Embryonic facial prominence (tissue), 1 donor: ENCODE measurements around the gene NFIA.

ENCODE experiments used
- DNase-seq: peaks from one replicate; pipeline ENCODE4 v3.0.0-alpha.2; 2016; ENCODE audit errors: extremely low spot score

NFIA gene

DNA sequence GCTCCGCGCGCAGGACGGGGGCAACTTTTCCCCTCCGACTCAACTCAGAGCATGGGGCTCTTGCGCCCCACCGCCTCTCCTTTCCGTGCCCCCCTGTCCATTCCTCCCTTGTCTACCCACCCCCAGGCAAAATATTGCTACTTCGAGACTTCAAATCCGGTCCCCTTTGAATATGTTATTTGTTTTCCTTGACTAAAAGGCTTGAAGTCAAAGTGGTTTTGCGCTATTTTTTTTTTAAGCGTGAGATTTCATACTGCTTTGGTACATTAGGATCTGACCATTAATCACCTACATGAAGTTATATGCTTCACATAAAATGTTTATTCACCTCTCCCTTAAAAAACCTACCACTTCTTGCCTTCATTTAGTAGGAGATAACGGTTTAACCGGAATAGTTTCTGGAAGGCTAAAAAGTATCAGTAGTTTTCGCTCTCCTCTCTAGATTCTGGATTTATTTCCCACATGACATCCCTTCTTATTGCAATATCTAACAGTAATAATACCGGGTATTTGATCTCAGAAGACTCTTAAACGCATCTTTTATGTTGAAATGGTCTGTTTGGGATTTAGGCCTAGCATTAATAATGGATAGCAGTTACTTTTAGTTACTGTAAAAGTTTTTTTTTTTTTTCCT lies 1.6 kb downstream of the NFIA start:
- no peak for DNase-seq

- no peak for DNase-seq
Measured at GRCh38 chr1:61084491-61085031, 2.2 kb downstream of the NFIA start.

GRCh38 chr1:61085206-61085982 lies 3.0 kb downstream of the NFIA start:
- DNase-seq, result no peak

- no peak for DNase-seq
Measured at GRCh38 chr1:61085983-61086644, 3.8 kb downstream of the NFIA start.

GRCh38 chr1:61087571-61087970 lies 5.2 kb downstream of the NFIA start:
- no peak for DNase-seq

DNA sequence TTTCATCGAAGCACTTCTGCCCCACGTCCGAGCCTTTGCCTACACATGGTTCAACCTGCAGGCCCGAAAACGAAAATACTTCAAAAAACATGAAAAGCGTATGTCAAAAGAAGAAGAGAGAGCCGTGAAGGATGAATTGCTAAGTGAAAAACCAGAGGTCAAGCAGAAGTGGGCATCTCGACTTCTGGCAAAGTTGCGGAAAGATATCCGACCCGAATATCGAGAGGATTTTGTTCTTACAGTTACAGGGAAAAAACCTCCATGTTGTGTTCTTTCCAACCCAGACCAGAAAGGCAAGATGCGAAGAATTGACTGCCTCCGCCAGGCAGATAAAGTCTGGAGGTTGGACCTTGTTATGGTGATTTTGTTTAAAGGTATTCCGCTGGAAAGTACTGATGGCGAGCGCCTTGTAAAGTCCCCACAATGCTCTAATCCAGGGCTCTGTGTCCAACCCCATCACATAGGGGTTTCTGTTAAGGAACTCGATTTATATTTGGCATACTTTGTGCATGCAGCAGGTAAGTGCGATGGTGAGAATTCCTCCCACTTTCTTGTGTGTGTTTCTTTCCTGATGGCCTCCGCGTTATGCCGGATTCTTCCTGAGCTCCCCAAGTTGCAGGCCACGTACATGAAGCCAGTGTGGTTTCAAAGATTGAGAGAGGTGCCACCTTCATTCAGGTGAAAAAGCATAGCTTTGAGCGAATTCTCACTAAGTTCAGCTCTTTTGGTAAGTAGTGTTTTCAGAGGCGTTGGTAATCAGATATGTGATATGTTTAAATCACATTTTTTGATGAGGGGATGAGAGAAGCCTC lies 6.0 kb downstream of the NFIA start:
- no peak for DNase-seq

- DNase-seq, result no peak
Measured at GRCh38 chr1:61089338-61089737, 7.0 kb downstream of the NFIA start.

GRCh38 chr1:61089741-61090140 lies 7.4 kb downstream of the NFIA start:
- DNase-seq, result no peak

GRCh38 chr1:61090546-61091202 lies 8.3 kb downstream of the NFIA start:
- no peak for DNase-seq

- no peak for DNase-seq
Measured at GRCh38 chr1:61091455-61091854, 9.1 kb downstream of the NFIA start.

DNA sequence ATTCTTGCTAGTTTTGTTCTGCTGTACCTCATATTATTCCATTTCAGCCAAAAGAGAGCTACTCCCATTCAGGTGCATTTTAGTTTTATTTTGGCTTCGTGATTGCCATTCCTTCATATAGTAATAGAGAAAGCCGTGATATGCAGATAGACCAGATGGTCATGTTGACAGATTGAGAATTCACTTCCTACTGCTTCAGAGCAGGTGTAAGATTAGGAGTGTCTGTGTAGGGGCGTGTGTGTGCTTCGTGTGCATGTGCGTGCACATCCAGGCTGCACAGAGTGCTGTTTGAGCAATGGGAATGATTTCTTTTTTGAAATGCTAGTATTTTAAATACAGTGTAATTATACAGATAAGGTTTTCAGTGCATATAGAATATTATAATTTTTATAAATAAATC lies 10.3 kb downstream of the NFIA start:
- DNase-seq, result no peak

DNA sequence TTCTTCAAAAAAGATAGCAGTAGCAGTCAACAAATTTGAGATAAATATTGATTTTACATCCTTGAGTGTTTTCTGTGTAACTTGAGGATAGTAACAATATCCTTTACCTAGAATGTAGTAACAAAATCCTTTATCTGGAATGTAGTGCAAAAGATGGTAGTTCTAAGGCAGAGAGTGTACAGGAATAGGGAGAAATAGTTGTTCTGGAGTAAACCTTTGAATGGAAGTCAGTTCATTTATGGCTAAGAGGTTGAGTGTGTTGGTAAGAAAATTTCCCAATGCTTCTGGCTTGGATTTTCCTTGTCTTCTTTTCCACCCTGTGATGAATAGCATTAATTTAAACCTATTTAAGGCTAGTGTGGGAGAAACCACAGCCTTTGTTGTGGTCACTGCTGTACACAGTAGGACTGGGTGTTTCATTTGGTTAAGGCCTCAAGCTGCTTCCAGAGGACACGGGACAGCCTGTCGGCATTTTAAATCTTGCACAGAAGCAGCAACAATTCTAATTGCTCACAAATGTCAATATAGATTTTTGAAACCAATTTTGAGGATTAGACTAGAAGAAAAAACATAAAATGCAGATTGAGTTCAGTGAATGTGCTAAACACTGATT lies 11.3 kb downstream of the NFIA start:
- no peak for DNase-seq

DNA sequence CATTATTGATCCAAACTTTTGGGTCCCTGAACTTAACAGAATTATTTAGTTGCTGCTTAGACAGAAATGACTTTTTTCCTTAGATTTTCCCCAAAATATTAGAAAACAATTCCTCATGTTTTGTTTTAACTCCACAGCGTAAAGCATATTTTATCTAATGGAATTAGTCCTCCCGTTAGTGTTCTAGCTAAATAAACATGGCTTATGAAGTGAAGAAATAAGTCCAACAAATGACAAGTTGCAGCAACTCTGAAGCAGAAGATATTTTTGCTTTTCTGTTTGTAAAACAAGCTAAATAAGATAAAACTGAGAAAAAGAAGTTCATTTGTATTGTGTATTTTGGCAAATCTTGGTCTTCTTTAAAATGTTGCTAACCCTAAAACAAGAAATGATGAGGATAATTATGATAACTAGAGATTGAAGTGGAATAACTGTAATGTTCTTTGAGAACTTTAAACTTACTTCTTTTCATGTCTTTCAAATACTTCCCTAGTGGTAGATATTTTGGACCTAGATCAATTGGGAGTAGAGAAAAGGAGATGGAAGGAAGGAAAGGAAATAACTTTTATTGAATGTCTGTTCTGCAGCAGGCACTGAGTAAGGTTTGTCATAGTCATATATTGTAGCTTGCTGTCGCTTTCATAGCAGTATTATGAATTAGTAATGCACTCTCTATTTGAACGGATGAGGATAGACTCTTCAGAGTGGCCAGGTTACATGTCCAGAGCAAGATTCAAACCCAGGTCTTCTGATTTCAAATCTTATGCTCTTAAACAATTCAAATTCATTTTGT lies 12.5 kb downstream of the NFIA start:
- no peak for DNase-seq

- DNase-seq, result no peak
Measured at GRCh38 chr1:61095470-61095812, 13.1 kb downstream of the NFIA start.

DNA sequence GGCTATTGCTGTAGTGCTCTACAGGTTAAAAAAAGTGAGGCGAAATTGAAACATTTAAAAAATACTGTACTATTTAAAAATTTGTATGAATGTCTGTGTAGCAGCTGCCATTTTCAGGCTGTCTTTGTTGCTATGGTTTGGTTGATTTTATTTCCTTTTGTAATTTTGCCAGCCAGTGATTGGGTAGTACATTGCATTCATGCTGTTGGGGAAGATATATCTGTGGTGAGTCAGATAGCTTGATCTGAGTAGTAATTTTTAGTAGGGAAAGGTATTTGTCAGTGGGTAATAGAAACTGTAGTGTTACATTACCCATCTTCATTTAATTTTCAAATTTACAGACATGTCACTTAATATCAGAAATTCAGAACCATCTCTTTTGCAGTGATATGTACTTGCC lies 15.0 kb downstream of the NFIA start:
- no peak for DNase-seq

DNA sequence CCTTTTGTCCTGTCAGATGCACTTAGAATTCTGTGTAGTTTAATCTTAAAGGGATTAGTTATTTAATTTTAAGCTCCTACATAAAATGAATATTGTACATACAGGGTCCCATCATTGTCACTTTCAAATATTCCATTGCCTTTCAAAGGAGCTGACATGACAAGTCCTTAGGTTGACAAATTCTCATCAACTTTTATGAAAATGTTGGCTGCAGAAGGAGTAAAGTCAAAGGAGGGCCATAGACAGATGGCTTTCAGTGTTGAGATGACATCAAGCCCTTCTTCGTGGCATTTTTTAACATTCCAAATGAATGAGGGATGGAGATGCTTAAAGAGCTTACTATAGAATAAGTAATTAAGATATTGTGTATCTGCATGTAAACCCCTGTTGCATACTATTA lies 15.4 kb downstream of the NFIA start:
- DNase-seq, result no peak

GRCh38 chr1:61098333-61098732 lies 16.0 kb downstream of the NFIA start:
- DNase-seq, result no peak

DNA sequence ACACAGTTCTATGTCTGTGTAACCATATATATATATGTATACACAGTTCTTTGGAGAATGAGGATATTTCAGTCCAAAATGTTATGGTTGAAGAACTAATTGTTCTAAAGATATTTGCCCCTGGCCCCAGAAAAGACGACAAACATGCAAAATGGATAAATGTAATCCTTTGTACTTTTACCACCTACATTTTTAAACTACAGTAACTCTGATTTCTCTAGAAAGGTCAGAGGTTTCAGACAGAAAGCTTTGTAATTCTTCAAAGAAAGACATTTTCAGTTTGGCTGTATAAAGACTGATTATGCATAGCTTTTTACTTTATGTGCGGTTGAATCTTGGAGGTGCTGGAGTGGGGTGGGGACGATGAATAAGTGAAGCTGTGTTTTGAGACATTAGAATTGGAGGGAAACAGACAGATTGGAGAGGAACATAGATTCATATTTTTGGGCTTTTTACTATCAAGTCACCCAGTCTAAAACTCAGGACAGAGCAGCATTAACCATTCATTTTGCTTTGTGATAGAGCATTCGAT lies 16.6 kb downstream of the NFIA start:
- no peak for DNase-seq

DNA sequence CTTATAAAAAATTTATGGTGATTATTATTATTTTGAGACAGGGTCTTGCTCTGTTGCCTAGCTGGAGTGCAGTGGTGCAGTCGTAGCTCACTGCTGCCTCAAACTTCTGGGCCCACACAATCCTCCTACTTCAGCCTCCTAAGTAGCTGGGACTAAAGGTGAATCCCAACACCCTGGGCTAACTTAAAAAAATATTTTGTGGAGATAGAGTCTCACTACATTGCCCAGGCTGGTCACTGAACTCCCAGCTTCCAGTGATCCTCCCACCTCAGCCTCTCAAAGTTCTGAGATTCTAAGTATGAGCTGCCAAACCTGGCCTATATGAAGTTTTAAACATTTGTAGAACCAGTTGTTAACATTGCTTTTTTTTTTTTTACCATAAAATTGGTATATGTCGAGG lies 18.2 kb downstream of the NFIA start:
- DNase-seq, result no peak

DNA sequence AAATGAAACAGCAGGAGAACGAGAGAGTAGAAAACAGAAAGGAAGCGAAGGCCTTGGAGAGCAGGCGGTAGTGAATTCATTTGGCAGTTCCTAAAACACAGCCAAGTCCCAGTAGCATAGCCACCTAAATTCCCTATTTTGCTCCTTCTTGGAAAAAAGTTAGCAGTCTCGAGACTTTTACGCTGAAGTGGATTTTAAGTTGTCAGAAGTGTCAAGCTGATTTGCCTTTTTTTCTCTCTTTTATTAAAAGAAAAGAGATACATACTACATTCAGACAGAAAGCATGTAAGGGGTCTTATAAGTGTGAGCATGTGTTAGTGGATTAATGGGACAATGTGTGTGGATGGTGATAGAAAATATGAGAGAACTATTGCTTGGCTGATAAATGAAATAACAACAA lies 19.2 kb downstream of the NFIA start:
- no peak for DNase-seq
